Raji (cell line): ENCODE results near the gene IGLL5.

Experiments used
- POLR2A ChIP-seq: IDR thresholded peaks from 2 replicates; pipeline ENCODE4 v1.6.1; 2011; ENCODE audit warnings: low read depth, low read length, control low read depth; ENCODE audit not compliant: insufficient read depth

Gene IGLL5

GRCh38 chr22:22872722-22873708 is 14.6 kb upstream of the IGLL5 start:
- no peak for TF ChIP-seq POLR2A

GRCh38 chr22:22877523-22878210 is 9.9 kb upstream of the IGLL5 start:
- TF ChIP-seq POLR2A: no peak

GRCh38 chr22:22878211-22878570 is 9.4 kb upstream of the IGLL5 start:
- no peak for TF ChIP-seq POLR2A

GRCh38 chr22:22878801-22879674 is 8.6 kb upstream of the IGLL5 start:
- no peak for TF ChIP-seq POLR2A

GRCh38 chr22:22879675-22880155 is 7.9 kb upstream of the IGLL5 start:
- no peak for TF ChIP-seq POLR2A

- peak; percentile 50; the same call in 1 of the 2 replicates for TF ChIP-seq POLR2A
Measured at GRCh38 chr22:22880645-22881044, 7.0 kb upstream of the IGLL5 start.

- peak; percentile 45 for TF ChIP-seq POLR2A
Measured at GRCh38 chr22:22881116-22882000, 6.3 kb upstream of the IGLL5 start.

- TF ChIP-seq POLR2A: peak; percentile 39
Measured at GRCh38 chr22:22882033-22882717, 5.4 kb upstream of the IGLL5 start.

GRCh38 chr22:22883090-22883727 is 4.4 kb upstream of the IGLL5 start:
- TF ChIP-seq POLR2A: no peak

GRCh38 chr22:22884010-22884887 is 3.4 kb upstream of the IGLL5 start:
- peak; percentile 26; the same call in 1 of the 2 replicates for TF ChIP-seq POLR2A

GRCh38 chr22:22884888-22885840 is 2.5 kb upstream of the IGLL5 start:
- peak; percentile 59 for TF ChIP-seq POLR2A
